Stimulated activated CD4-positive, alpha-beta T cell treated with anti-CD3 and anti-CD28 coated beads, Interleukin-12 subunit alpha, Interleukin-12 subunit beta, amount 100 ng/mL, for 4 hours (primary cell): ENCODE results near the gene AICDA.

Source experiments
- DNase-seq: peaks from one replicate; pipeline ENCODE4 v3.0.0-alpha.2; 2020

The AICDA gene

GRCh38 chr12:8553088-8553627 lies 59.5 kb downstream of the AICDA start:
- no peak for DNase-seq
